Neural progenitor cell (in vitro differentiated cells): ENCODE measurements around the gene KLHL13. TPM values are rescaled to one million over a fixed set of nuclear protein-coding genes. Genes with fewer than 3 reads are reported as not detected.

Experiments used
- DNase-seq: peaks from one replicate; pipeline ENCODE4 v3.0.0-alpha.2; 2016; ENCODE audit warnings: low spot score
- H2AFZ ChIP-seq: fragments of 200-600 bp; sonication (generic); replicated peaks from 2 replicates; pipeline ENCODE4 v1.6.1; 2016; ENCODE audit warnings: antibody characterized with exemption
- H3F3A ChIP-seq: fragments of 200-600 bp; sonication (generic); 2 replicates; pipeline ENCODE4 v1.6.1; 2016; ENCODE audit warnings: antibody characterized with exemption, low read depth
- H3K27ac ChIP-seq: fragments of 200-600 bp; sonication (generic); 2 replicates; pipeline ENCODE4 v1.5.1; 2016; ENCODE audit warnings: mild to moderate bottlenecking
- H3K27me3 ChIP-seq: fragments of 200-600 bp; sonication (generic); 2 replicates; pipeline ENCODE4 v1.6.1; 2016; ENCODE audit warnings: mild to moderate bottlenecking, moderate library complexity
- H3K36me3 ChIP-seq: fragments of 200-600 bp; sonication (generic); 2 replicates; pipeline ENCODE4 v1.5.1; 2016
- H3K4me1 ChIP-seq: fragments of 200-600 bp; sonication (generic); 2 replicates; pipeline ENCODE4 v1.6.1; 2016; ENCODE audit warnings: mixed run types
- H3K4me2 ChIP-seq: fragments of 200-600 bp; sonication (generic); 2 replicates; pipeline ENCODE4 v1.6.1; 2016
- H3K4me3 ChIP-seq: fragments of 200-600 bp; sonication (generic); 2 replicates; pipeline ENCODE4 v1.5.1; 2016
- H3K79me2 ChIP-seq: fragments of 200-600 bp; sonication (generic); 2 replicates; pipeline ENCODE4 v1.6.1; 2016; ENCODE audit warnings: low read depth
- H3K9ac ChIP-seq: fragments of 200-600 bp; sonication (generic); 2 replicates; pipeline ENCODE4 v1.6.1; 2016
- H3K9me3 ChIP-seq: fragments of 200-600 bp; sonication (generic); 2 replicates; pipeline ENCODE4 v1.5.1; 2016; ENCODE audit warnings: low read depth
- H4K20me1 ChIP-seq: fragments of 200-600 bp; sonication (generic); 2 replicates; pipeline ENCODE4 v1.6.1; 2016; ENCODE audit warnings: low read depth
- H3K27ac Mint-ChIP-seq: 3 replicates; pipeline ENCODE4 v1.8.0; 2021; ENCODE audit warnings: mixed read lengths
- H3K27me3 Mint-ChIP-seq: 2 replicates; pipeline ENCODE4 v1.8.0; 2022; ENCODE audit warnings: low read depth, mild to moderate bottlenecking, inconsistent platforms, moderate library complexity, mixed read lengths; ENCODE audit not compliant: insufficient read depth
- H3K36me3 Mint-ChIP-seq: 3 replicates; pipeline ENCODE4 v1.8.0; 2021; ENCODE audit warnings: mixed read lengths
- H3K4me1 Mint-ChIP-seq: 3 replicates; pipeline ENCODE4 v1.8.0; 2021; ENCODE audit warnings: mixed read lengths
- H3K4me3 Mint-ChIP-seq: 3 replicates; pipeline ENCODE4 v1.8.0; 2021; ENCODE audit warnings: mild to moderate bottlenecking, moderate library complexity, mixed read lengths
- H3K9me3 Mint-ChIP-seq: 3 replicates; pipeline ENCODE4 v1.8.0; 2020; ENCODE audit warnings: mixed read lengths
- CTCF ChIP-seq: fragments of 200-600 bp; sonication (generic); IDR thresholded peaks from 2 replicates; pipeline ENCODE4 v1.5.1; 2017; ENCODE audit warnings: antibody characterized with exemption, mild to moderate bottlenecking
- EZH2 ChIP-seq: fragments of 200-600 bp; sonication (generic); IDR thresholded peaks from 2 replicates; pipeline ENCODE4 v1.6.1; 2017; ENCODE audit warnings: antibody characterized with exemption, mild to moderate bottlenecking, moderate library complexity
- EZH2phosphoT487 ChIP-seq: fragments of 200-600 bp; sonication (generic); IDR thresholded peaks from 2 replicates; pipeline ENCODE4 v1.6.1; 2017; ENCODE audit warnings: antibody characterized with exemption
- total RNA-seq: library from RNA; depleted of rRNA; stranded (reverse); fragments of >200 nt; gene quantifications from 2 replicates; pipeline ENCODE4 v1.2.3, GENCODE V29; 2015; ENCODE audit warnings: low replicate concordance

KLHL13 gene
- total RNA-seq, 1 donor from 2014 or later, result 22.6 TPM

- no peak overlapping the region for H3K4me2 ChIP-seq
- H3K4me3 Mint-ChIP-seq, result no peak overlapping the region
- H3K27me3 ChIP-seq, result no peaks in the 10 kb centered on the region
- DNase-seq, result no peak
- H2AFZ ChIP-seq, result no peak overlapping the region
- no peak overlapping the region for H3K9ac ChIP-seq
- H3K36me3 Mint-ChIP-seq, result no peaks in the 10 kb centered on the region
- H3K9me3 ChIP-seq, result no peaks in the 10 kb centered on the region
- no peaks in the 10 kb centered on the region for H3K4me1 ChIP-seq
- H3K79me2 ChIP-seq, result no peaks in the 10 kb centered on the region
- H4K20me1 ChIP-seq, result no peaks in the 10 kb centered on the region
- H3K36me3 ChIP-seq, result no peaks in the 10 kb centered on the region
- peak; percentile 30 for TF ChIP-seq CTCF
- TF ChIP-seq EZH2phosphoT487, result no peak
- no peak overlapping the region for H3K4me3 ChIP-seq
- H3K4me1 Mint-ChIP-seq, result no peaks in the 10 kb centered on the region
- no peak overlapping the region for H3K27ac ChIP-seq
- no peaks in the 10 kb centered on the region for H3K27me3 Mint-ChIP-seq
- no peak overlapping the region for H3K27ac Mint-ChIP-seq
- H3K9me3 Mint-ChIP-seq, result no peaks in the 10 kb centered on the region
- H3F3A ChIP-seq, result no peaks in the 10 kb centered on the region
Measured at GRCh38 chrX:117996918-117997480, 119.6 kb downstream of the KLHL13 start.

DNA sequence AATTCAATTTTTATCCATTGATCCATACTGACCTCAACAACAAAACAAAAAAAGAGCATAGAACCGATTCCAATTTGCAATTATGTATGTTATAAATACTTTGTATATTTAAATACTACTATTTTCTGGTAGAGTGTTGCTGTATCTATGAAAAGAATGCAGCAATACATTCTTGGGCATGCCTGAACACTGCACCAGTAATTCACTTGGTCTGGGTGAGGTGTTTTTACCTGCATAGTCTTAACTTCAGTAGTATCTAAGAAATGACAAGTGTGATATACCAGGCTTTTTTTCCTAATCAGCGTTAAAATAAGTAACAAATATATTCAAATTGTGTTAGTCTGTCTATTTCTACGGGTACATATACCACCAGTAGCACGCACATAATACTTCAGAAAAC is 120.2 kb downstream of the KLHL13 start:
- no peaks in the 10 kb centered on the region for H3K9me3 Mint-ChIP-seq
- H3K4me1 ChIP-seq, result no peaks in the 10 kb centered on the region
- DNase-seq, result no peak

DNA sequence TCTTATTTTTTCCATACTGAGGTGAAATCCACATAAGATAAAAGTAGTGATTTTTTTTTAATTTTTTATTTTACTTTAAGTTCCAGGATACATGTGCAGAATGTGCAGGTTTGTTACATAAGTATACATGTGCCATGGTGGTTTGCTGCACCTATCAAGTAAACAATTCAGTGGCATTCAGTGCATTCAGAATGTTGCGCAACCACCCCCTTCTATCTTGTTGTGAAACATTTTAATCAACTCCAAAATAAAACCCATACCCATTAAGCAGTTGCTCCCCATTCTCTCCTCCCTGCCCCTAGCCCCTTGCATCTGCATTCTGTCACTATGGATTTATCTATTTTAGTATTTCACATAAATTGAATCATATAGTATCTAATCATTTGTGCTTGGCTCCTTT is 121.2 kb downstream of the KLHL13 start:
- Mint-ChIP-seq H3K9me3 (no peaks in the 10 kb centered on the region), H3K4me1 (no peaks in the 10 kb centered on the region), H3K27me3 (no peaks in the 10 kb centered on the region), H3K36me3 (no peaks in the 10 kb centered on the region), H3K27ac (no peak overlapping the region), H3K4me3 (no peak overlapping the region)
- Histone ChIP-seq H4K20me1 (no peaks in the 10 kb centered on the region), H3K36me3 (no peaks in the 10 kb centered on the region), H3K27me3 (no peaks in the 10 kb centered on the region), H3F3A (no peaks in the 10 kb centered on the region), H3K4me2 (no peak overlapping the region), H2AFZ (no peak overlapping the region), H3K4me3 (no peak overlapping the region), H3K79me2 (no peaks in the 10 kb centered on the region), H3K27ac (no peak overlapping the region), H3K4me1 (no peaks in the 10 kb centered on the region), H3K9me3 (no peaks in the 10 kb centered on the region), H3K9ac (no peak overlapping the region)
- TF ChIP-seq CTCF (no peak), EZH2 (no peak), EZH2phosphoT487 (no peak)
- DNase-seq, result no peak

More for the DNA sequence above, 120.2 kb downstream of the KLHL13 start:
- H3K4me1 Mint-ChIP-seq, result no peaks in the 10 kb centered on the region
- H3K27ac ChIP-seq, result no peak overlapping the region
- H3K79me2 ChIP-seq, result no peaks in the 10 kb centered on the region
- no peak overlapping the region for H3K4me3 ChIP-seq
- TF ChIP-seq EZH2, result no peak
- no peak for TF ChIP-seq EZH2phosphoT487
- no peak for TF ChIP-seq CTCF
- H3K4me2 ChIP-seq, result no peak overlapping the region
- H3K9me3 ChIP-seq, result no peaks in the 10 kb centered on the region
- H3K27me3 ChIP-seq, result no peaks in the 10 kb centered on the region
- no peak overlapping the region for H3K27ac Mint-ChIP-seq
- H4K20me1 ChIP-seq, result no peaks in the 10 kb centered on the region
- no peaks in the 10 kb centered on the region for H3K27me3 Mint-ChIP-seq
- no peaks in the 10 kb centered on the region for H3K36me3 Mint-ChIP-seq
- H2AFZ ChIP-seq, result no peak overlapping the region
- no peaks in the 10 kb centered on the region for H3K36me3 ChIP-seq
- H3K9ac ChIP-seq, result no peak overlapping the region
- H3F3A ChIP-seq, result no peaks in the 10 kb centered on the region
- H3K4me3 Mint-ChIP-seq, result no peak overlapping the region
